Pancreas (tissue), 10 donors: ENCODE results near the gene PUS10. TPM values are rescaled to one million over a fixed set of nuclear protein-coding genes. Genes with fewer than 3 reads are reported as not detected.
"Not testable (repeated sequence)": the region's sequence is repeated elsewhere in the genome, so short reads cannot be mapped to it uniquely, and the experiment has no call there.

Experiments used
- ATAC-seq, 4 donors: fragments of 200-7000 bp; cut with Tn5 transposase; one replicate each; pipeline versions ENCODE4 v1.8.0 to v1.9.1; 2020; ENCODE audit warnings: mild to moderate bottlenecking in 4 of 4, moderate library complexity in 4 of 4
- DNase-seq, 6 donors: peaks; one replicate each; pipeline ENCODE4 v3.0.0-alpha.2; 2020
- FAIRE-seq: peaks from 2 replicates; lab custom pipeline; 2012; peaks lifted over from hg19 to GRCh38; lab: Jason Lieb, UNC
- H3K27ac ChIP-seq, 4 donors: fragments of 200-600 bp; sonication (generic); 1 replicate in 3 of 4; 2 replicates in 1 of 4; pipeline versions ENCODE4 v1.5.0 to v1.8.0; 2020
- H3K27me3 ChIP-seq, 4 donors: fragments of 200-600 bp; one replicate each; pipeline ENCODE4 v1.8.0; 2021
- H3K36me3 ChIP-seq, 3 donors: fragments of 200-600 bp; sonication (generic) in 1 of 3; one replicate each; pipeline versions ENCODE4 v1.5.0 to v1.8.0; 2020 to 2021
- H3K4me1 ChIP-seq, 3 donors: fragments of 200-600 bp; one replicate each; pipeline ENCODE4 v1.8.0; 2021
- H3K4me3 ChIP-seq, 4 donors: fragments of 200-600 bp; sonication (generic) in 2 of 4; one replicate each; pipeline versions ENCODE4 v1.5.0 to v1.8.0; 2020 to 2021
- H3K9me3 ChIP-seq, 4 donors: fragments of 200-600 bp; one replicate each; pipeline ENCODE4 v1.8.0; 2021
- CTCF ChIP-seq, 4 donors: fragments of 200-600 bp; sonication (generic) in 3 of 4; IDR thresholded peaks; one replicate each; pipeline versions ENCODE4 v1.5.0 to v1.8.0; 2021; ENCODE audit warnings: antibody characterized with exemption in 4 of 4
- WGBS, 2 donors: extraction: QIAGEN DNeasy Blood & Tissue Kit; methylation state at CpG; one replicate each; pipeline ENCODE4 v1.1.7; 2013; 5-methylcytosine and 5-hydroxymethylcytosine counted together
- intact Hi-C, 3 donors: fragments of 100-400 bp; cut with DNase I; formaldehyde crosslinking; loops; one replicate each; pipeline versions ENCODE4 v1.11.1 to v1.14.2; 2022
- polyA plus RNA-seq, 2 donors: library from polyadenylated mRNA; stranded (reverse); fragments of 200-250 nt; gene quantifications; one replicate each; pipeline ENCODE4 v1.2.3, GENCODE V29; 2013
- total RNA-seq, 6 donors: library from RNA; stranded (reverse); fragmentation: NEBNext Ultra II Directional in 4 of 6; extraction: Animal tissue kit (Norgen Biotek cat#: 25700) in 4 of 6; gene quantifications; one replicate each; pipeline versions ENCODE4 v1.2.1 to v1.2.4, GENCODE V29; 2021 to 2023
- donor health status: healthy with polysubstance abuse.
- donor health status: DM: no; HTN: no; CAD: no; lungs with moderate emphysema.
- donor health status: DM: no; HTN: no; CAD: no.
- donor health status: control.
- donor health status: control.
- donor health status: Bipolar disorder and iron deficiency.
- donor health status: DM: yes; HTN: yes; CAD: no.
- donor health status: DM: no; HTN: no; CAD: no.
- donor health status: DM: no; HTN: no; CAD: no.
- donor health status: DM: yes; HTN: yes; CAD: no.

PUS10 gene
- total and polyA plus RNA-seq, 8 donors: 1.6 to 6.0 (median 2.8) TPM

DNA sequence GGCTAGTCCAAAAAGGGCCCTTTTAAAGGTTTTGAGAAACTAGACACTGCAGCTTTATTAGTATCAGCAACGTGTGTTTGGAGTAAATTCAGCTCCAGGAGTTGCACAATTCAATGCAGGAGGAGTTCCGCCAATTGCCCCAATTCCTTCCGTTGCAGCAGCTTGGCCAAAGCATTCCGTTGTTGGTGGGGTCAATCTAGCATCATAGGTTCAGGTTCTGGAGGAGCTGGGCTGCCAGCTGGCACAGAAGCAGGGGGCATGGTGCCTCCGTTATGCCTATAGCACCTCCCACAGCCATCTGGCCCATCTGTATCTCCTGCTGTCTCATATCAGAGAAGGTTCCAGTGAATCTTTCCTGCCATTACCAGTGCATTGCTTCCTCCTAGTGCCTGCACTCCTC lies 81.3 kb downstream of the PUS10 start:
- no peak for TF ChIP-seq CTCF (IDR thresholded peaks at IDR 0.05)
- Histone ChIP-seq H3K36me3 (no peaks in the 10 kb centered on the region), H3K27me3 (no peaks in the 10 kb centered on the region), H3K9me3 (no peaks in the 10 kb centered on the region), H3K4me3 (no peak overlapping the region), H3K4me1 (no peaks in the 10 kb centered on the region), H3K27ac (no peak overlapping the region)
- 87 to 97% methylated on average over 5 of the region's 5 CpGs for WGBS, 2 donors
- ATAC-seq (no peak), DNase-seq (no peak), FAIRE-seq (no peak)
- intact Hi-C loops: no loop called here

GRCh38 chr2:60934165-60934722 lies 83.8 kb downstream of the PUS10 start:
- H3K27ac ChIP-seq: no peak overlapping the region
- H3K9me3 ChIP-seq: no peaks in the 10 kb centered on the region
- H3K27me3 ChIP-seq: no peaks in the 10 kb centered on the region
- TF ChIP-seq CTCF (IDR thresholded peaks at IDR 0.05): no peak
- DNase-seq (no peak), ATAC-seq (peak in 2 of 4 donors; percentile 41 to 49), FAIRE-seq (no peak)
- H3K4me3 ChIP-seq: no peak overlapping the region
- intact Hi-C loops: no loop called here
- H3K4me1 ChIP-seq: no peaks in the 10 kb centered on the region
- no peaks in the 10 kb centered on the region for H3K36me3 ChIP-seq
- 82 to 84% methylated on average over 2 of the region's 2 CpGs for WGBS, 2 donors

GRCh38 chr2:60932954-60933353 lies 85.1 kb downstream of the PUS10 start:
- ATAC-seq: no peak
- H3K27ac ChIP-seq: no peak overlapping the region
- H3K4me1 ChIP-seq: no peaks in the 10 kb centered on the region
- no peak for FAIRE-seq
- H3K9me3 ChIP-seq: no peaks in the 10 kb centered on the region
- TF ChIP-seq CTCF (IDR thresholded peaks at IDR 0.05): no peak
- DNase-seq: no peak
- H3K36me3 ChIP-seq: no peaks in the 10 kb centered on the region
- H3K4me3 ChIP-seq: no peak overlapping the region
- intact Hi-C loops: no loop called here
- whole genome bisulfite sequencing, 2 donors: 94 to 98% methylated on average over 3 of the region's 3 CpGs
- no peaks in the 10 kb centered on the region for H3K27me3 ChIP-seq

- H3K9me3 ChIP-seq, H3K27ac ChIP-seq, H3K4me3 ChIP-seq, H3K27me3 ChIP-seq, DNase-seq, intact Hi-C loops, ATAC-seq, H3K4me1 ChIP-seq, H3K36me3 ChIP-seq, FAIRE-seq: not testable (repeated sequence)
- 98 to 99% methylated on average over 5 of the region's 5 CpGs for WGBS, 2 donors
Observed at GRCh38 chr2:60932061-60932460, 86.0 kb downstream of the PUS10 start.

DNA sequence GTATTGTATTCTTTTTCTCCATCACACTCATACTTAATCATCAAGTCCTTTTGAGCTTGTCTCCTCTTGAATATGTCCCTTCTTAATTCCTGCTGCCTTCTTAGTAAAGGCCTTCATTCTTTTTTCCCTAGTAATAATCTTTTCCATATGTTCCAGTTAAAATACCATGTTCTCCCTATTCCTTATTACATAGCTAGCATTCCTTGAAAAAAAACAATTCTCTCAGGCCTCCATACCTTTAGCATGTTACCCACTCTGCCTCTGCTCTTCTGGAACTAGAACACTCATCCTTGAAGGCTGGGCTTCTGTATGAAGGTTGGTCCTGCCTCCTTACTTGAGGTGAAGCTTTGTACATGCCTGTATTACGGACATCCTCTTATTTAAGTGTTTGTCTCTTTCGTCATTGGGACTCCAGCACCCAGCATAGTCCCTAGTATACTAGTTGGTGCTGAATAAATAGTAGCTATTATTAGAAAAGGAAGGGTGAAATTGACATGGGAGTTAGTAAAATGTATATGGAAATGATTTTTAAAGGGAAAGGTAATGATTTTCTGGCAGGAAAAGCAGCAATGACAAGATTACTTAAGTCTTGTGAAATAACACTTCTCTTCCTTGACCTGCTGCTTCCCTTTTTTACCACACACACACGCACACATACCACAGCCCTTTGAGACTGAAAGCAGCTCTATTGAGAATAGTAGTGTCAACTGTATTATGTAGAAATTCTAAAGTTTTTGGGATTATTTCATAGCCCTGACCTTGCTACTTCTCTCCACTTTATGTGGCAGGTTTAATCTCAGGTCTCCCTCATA lies 91.1 kb downstream of the PUS10 start:
- H3K4me1 ChIP-seq: no peaks in the 10 kb centered on the region
- WGBS, 2 donors: 94% methylated on average over 3 of the region's 3 CpGs
- H3K27ac ChIP-seq: no peak overlapping the region
- no peak for FAIRE-seq
- peaks cover 0 to 23% (median 6%) of the 10 kb centered on the region in 3 donors for H3K36me3 ChIP-seq
- intact Hi-C loops: no loop called here
- ATAC-seq: peak in 2 of 4 donors; percentile 71 to 73
- no peaks in the 10 kb centered on the region for H3K9me3 ChIP-seq
- TF ChIP-seq CTCF (IDR thresholded peaks at IDR 0.05): no peak
- no peak overlapping the region for H3K4me3 ChIP-seq
- H3K27me3 ChIP-seq: no peaks in the 10 kb centered on the region
- no peak for DNase-seq
